Measurements from ENCODE around the gene ATP2B3.

The ATP2B3 gene

GRCh38 chrX:153612413-153612812 lies 95.0 kb downstream of the ATP2B3 start:
- DNase-seq (ENCODE audit: low spot score), result no peak

DNA sequence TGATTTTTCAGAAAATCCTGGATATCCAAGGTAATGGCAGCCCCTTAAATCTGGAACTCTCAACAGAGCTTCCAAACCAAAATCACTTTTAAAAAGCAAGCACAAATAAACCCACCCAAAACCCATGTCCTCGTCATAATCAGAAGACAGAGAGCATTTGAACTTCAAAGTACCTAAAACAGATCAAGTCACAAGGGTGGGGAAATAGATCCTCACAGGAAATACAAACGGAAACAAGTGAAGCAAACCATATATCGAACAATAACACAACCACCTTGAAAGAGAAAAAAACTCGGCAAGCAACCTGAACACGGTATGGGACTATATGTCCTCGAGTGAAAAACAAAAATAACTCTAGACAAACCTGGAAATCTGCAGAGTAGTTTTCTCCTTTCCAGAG lies 97.4 kb downstream of the ATP2B3 start:
- DNase-seq (ENCODE audit: low spot score), result no peak

- DNase-seq (ENCODE audit: low spot score), result no peak
Measured at GRCh38 chrX:153620576-153620975, 103.1 kb downstream of the ATP2B3 start.

DNA sequence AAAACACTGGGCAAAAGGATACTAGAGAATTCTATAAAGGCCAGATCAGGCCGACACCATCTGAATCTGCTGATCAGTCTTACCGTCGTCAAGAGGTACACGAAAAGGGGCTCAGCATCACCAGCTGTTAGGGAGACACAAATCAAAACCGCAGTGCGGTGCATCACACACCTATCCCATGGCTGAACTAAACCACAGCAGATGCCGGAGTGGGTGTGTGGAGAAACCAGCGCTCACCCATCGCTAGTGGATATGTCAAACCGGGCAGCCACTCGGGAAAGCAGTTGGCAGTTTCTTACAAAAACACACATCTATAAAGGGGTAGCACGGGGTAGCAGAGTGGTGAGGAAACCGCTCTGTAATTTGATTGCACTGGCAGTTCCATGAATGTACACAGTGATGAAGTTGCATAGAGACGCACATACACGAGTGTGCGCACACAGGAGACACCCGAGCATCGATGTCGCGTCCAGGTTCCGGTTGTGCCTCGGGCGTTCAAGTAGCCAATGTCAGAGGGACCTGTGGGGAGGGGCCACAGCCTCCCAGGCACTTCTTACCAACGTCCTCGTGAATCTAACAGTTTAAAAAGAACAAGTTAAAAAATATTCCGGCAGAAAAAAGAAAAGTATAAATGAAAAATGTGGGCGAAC lies 104.6 kb downstream of the ATP2B3 start:
- DNase-seq (ENCODE audit: low spot score), result no peak

GRCh38 chrX:153622661-153623309 lies 105.3 kb downstream of the ATP2B3 start:
- DNase-seq (ENCODE audit: low spot score), result no peak

GRCh38 chrX:153623310-153624029 lies 106.0 kb downstream of the ATP2B3 start:
- DNase-seq (ENCODE audit: low spot score), result no peak

- no peak for DNase-seq (ENCODE audit: low spot score)
Measured at GRCh38 chrX:153624196-153625091, 107.0 kb downstream of the ATP2B3 start.

GRCh38 chrX:153625271-153626024 lies 108.0 kb downstream of the ATP2B3 start:
- no peak for DNase-seq (ENCODE audit: low spot score)

- no peak for DNase-seq (ENCODE audit: low spot score)
Measured at GRCh38 chrX:153626025-153626633, 108.7 kb downstream of the ATP2B3 start.

GRCh38 chrX:153626863-153627674 lies 109.6 kb downstream of the ATP2B3 start:
- no peak for DNase-seq (ENCODE audit: low spot score)

DNA sequence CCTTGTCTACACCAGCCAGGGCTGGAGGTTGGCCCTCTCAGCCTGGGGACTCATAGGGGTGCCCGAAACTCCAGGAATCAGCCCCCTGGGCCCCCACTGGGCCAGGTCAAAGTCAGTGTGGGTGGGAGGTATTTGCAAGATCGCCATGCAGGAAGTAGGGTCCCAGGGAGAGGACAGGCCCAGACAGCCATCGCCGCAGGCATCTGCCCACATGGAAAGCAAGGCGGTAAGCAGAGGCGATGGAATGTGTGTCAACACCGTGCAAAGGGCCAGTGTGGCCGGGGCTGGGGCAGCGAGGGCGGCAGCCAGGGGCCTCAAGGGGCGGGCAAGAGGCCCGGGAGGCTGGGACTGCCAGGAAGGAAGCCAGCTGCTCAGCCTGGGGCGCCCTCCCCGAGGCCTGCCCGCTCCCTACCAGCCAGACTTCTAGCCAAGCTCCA lies 110.3 kb downstream of the ATP2B3 start:
- no peak for DNase-seq (ENCODE audit: low spot score)

GRCh38 chrX:153628129-153628528 lies 110.7 kb downstream of the ATP2B3 start:
- no peak for DNase-seq (ENCODE audit: low spot score)

GRCh38 chrX:153628665-153629064 lies 111.2 kb downstream of the ATP2B3 start:
- DNase-seq (ENCODE audit: low spot score), result no peak

DNA sequence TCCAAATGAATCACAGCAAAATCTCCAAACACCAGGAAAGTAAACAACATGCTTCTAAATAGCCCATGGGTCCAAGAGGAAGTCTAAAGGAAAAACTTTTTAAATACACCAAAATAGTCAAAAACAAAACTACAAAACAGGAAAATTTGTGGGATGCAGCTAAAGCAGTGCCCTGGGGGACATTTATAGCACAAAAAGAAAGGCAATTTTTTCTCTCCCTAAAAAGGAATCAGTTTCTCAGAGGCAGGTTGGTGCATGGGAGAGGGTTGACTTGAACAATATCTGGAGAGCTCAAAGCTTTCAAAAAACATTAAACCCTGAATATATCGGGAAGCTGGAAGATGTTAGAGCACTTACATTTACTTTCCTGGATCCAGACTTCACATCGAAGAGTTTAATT lies 113.9 kb downstream of the ATP2B3 start:
- no peak for DNase-seq (ENCODE audit: low spot score)

- DNase-seq (ENCODE audit: low spot score), result no peak
Measured at GRCh38 chrX:153631907-153632594, 114.6 kb downstream of the ATP2B3 start.
